Measurements from ENCODE around the gene NRXN3.

- TF ChIP-seq, protein P1, sequence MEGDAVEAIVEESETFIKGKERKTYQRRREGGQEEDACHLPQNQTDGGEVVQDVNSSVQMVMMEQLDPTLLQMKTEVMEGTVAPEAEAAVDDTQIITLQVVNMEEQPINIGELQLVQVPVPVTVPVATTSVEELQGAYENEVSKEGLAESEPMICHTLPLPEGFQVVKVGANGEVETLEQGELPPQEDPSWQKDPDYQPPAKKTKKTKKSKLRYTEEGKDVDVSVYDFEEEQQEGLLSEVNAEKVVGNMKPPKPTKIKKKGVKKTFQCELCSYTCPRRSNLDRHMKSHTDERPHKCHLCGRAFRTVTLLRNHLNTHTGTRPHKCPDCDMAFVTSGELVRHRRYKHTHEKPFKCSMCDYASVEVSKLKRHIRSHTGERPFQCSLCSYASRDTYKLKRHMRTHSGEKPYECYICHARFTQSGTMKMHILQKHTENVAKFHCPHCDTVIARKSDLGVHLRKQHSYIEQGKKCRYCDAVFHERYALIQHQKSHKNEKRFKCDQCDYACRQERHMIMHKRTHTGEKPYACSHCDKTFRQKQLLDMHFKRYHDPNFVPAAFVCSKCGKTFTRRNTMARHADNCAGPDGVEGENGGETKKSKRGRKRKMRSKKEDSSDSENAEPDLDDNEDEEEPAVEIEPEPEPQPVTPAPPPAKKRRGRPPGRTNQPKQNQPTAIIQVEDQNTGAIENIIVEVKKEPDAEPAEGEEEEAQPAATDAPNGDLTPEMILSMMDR (IDR thresholded peaks at IDR 0.05; ENCODE audit: low read depth, low read length, missing input control) = no peak
- no peak for TF ChIP-seq NR2F2 (IDR thresholded peaks at IDR 0.05)
These were observed 423.8 kb downstream of the NRXN3 start for GRCh38 chr14:78593949-78594348.
